ENCODE measurements around the gene TBC1D8B.
A peak's percentile ranks its signal among the peaks of the same experiment; 100 is the strongest.
"Not testable (repeated sequence)": the region's sequence is repeated elsewhere in the genome, so short reads cannot be mapped to it uniquely, and the experiment has no call there.

The TBC1D8B gene

GRCh38 chrX:106802388-106803275, at the start of gene TBC1D8B:
Gene TBC1D8B (plus strand): TSS chrX:106802673. CDS start chrX:106802854, 181 bp downstream.
- no peak for TF ChIP-seq CTCF (conservative IDR thresholded peaks at IDR 0.05; ENCODE audit: low read depth, low read length)
- H3K4me3 ChIP-seq (ENCODE audit: low read depth, low read length): peak within 1 kb of the TSS; percentile 75
- peak; percentile 93 for DNase-seq (ENCODE audit: low read depth)

- not testable (repeated sequence) for DNase-seq (ENCODE audit: low read depth)
These were observed 33.2 kb upstream of the TBC1D8B start for GRCh38 chrX:106769288-106769687.

GRCh38 chrX:106774981-106775380, 27.5 kb upstream of the TBC1D8B start:
- TF ChIP-seq CTCF (conservative IDR thresholded peaks at IDR 0.05; ENCODE audit: low read depth, low read length): no peak
- no peak overlapping the region for H3K4me3 ChIP-seq (ENCODE audit: low read depth, low read length)
- DNase-seq (ENCODE audit: low read depth): peak; percentile 37

More at GRCh38 chrX:106769288-106769687, 33.2 kb upstream of the TBC1D8B start:
- H3K4me3 ChIP-seq (ENCODE audit: low read depth, low read length): not testable (repeated sequence)

GRCh38 chrX:106780264-106780663, 22.2 kb upstream of the TBC1D8B start:
- no peak for DNase-seq (ENCODE audit: low read depth)
- no peak for TF ChIP-seq CTCF (conservative IDR thresholded peaks at IDR 0.05; ENCODE audit: low read depth, low read length)
- no peak overlapping the region for H3K4me3 ChIP-seq (ENCODE audit: low read depth, low read length)

GRCh38 chrX:106780664-106781377, 21.7 kb upstream of the TBC1D8B start:
- TF ChIP-seq CTCF (conservative IDR thresholded peaks at IDR 0.05; ENCODE audit: low read depth, low read length): no peak
- DNase-seq (ENCODE audit: low read depth): no peak
- H3K4me3 ChIP-seq (ENCODE audit: low read depth, low read length): no peak overlapping the region

- no peak overlapping the region for H3K4me3 ChIP-seq (ENCODE audit: low read depth, low read length)
- DNase-seq (ENCODE audit: low read depth): no peak
- TF ChIP-seq CTCF (conservative IDR thresholded peaks at IDR 0.05; ENCODE audit: low read depth, low read length): no peak
These were observed 18.8 kb upstream of the TBC1D8B start for GRCh38 chrX:106783716-106784115.

GRCh38 chrX:106791495-106791894, 11.0 kb upstream of the TBC1D8B start:
- H3K4me3 ChIP-seq (ENCODE audit: low read depth, low read length): no peak overlapping the region
- TF ChIP-seq CTCF (conservative IDR thresholded peaks at IDR 0.05; ENCODE audit: low read depth, low read length): peak; percentile 37
- peak; percentile 48 for DNase-seq (ENCODE audit: low read depth)

All from choroid plexus epithelial cell (primary cell).